Peyer's patch (tissue), 4 donors: ENCODE measurements around the gene DISP3.

Experiments
- CTCF ChIP-seq, 6 experiments: fragments of 450-650 bp in 4 of 6; fragments of 200-600 bp in 2 of 6; sonication (generic) in 1 of 6; IDR thresholded peaks; one replicate each; pipeline ENCODE4 v1.5.1; 2017 to 2019; ENCODE audit warnings: antibody characterized with exemption in 6 of 6, mild to moderate bottlenecking in 3 of 6, moderate library complexity in 1 of 6
- POLR2A ChIP-seq, 2 donors: fragments of 450-650 bp; IDR thresholded peaks; one replicate each; pipeline ENCODE4 v1.5.1; 2017; ENCODE audit warnings: antibody characterized with exemption in 2 of 2, mild to moderate bottlenecking in 2 of 2, moderate library complexity in 2 of 2

GRCh38 chr1:11432526-11432925, 46.4 kb upstream of the DISP3 start:
- TF ChIP-seq CTCF (IDR thresholded peaks at IDR 0.05) = no peak
- no peak for TF ChIP-seq POLR2A (IDR thresholded peaks at IDR 0.05)
